Measurements from ENCODE around the gene ANKLE2.

ANKLE2 gene

DNA sequence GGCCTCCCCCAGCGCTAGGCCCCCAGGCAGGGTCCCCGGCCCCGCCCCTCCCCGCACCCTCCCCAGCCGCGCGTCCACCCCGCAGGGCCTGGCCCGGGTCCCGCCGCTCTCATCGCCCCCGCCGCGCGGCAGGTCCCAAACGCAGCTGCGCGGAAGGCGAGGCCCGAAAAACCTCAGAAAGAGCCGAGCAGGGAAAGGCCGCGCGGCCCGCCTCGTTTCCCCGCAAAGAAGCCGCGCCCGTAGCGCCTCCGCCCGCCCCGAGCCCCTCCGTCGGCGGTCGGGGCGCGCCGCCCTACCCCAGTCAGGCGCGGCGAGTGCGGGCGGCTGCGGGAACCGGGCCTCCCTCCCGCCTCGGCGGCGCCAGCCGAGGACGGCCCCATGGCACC is 74.8 kb downstream of the ANKLE2 start:
- H3K4me3 ChIP-seq (ENCODE audit: low read depth, low read length) = peak overlapping the region; percentile 61
- TF ChIP-seq, protein P1, sequence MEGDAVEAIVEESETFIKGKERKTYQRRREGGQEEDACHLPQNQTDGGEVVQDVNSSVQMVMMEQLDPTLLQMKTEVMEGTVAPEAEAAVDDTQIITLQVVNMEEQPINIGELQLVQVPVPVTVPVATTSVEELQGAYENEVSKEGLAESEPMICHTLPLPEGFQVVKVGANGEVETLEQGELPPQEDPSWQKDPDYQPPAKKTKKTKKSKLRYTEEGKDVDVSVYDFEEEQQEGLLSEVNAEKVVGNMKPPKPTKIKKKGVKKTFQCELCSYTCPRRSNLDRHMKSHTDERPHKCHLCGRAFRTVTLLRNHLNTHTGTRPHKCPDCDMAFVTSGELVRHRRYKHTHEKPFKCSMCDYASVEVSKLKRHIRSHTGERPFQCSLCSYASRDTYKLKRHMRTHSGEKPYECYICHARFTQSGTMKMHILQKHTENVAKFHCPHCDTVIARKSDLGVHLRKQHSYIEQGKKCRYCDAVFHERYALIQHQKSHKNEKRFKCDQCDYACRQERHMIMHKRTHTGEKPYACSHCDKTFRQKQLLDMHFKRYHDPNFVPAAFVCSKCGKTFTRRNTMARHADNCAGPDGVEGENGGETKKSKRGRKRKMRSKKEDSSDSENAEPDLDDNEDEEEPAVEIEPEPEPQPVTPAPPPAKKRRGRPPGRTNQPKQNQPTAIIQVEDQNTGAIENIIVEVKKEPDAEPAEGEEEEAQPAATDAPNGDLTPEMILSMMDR (IDR thresholded peaks at IDR 0.05; ENCODE audit: insufficient read depth, low read length, missing control alignments) = no peak
- no peak for DNase-seq (ENCODE audit: low read depth, low spot score)
- ChIA-PET CTCF (no interaction called here), POLR2A (no interaction called here)

DNA sequence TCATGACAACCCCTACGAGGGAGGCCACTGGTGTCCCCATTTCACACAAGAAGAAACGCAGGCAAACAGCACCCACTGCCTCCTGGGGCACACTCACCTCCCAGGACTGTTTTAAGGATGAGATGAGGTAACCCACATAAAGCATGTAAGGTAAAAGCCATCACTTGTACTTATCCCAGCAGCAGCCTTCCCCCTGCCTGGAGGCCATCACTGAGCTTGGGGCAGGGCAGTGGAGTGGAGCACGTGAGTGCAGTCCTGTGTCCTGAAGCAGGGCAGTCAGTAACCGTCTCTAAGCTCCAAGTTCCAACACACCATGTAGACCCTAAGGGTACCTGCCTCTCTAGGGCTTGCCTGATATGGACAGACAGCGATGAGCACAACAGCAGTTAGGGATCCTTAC is 76.2 kb downstream of the ANKLE2 start:
- H3K4me3 ChIP-seq (ENCODE audit: low read depth, low read length) = no peak overlapping the region
- no peak for DNase-seq (ENCODE audit: low read depth, low spot score)
- ChIA-PET CTCF (no interaction called here), POLR2A (no interaction called here)
- TF ChIP-seq, protein P1 (IDR thresholded peaks at IDR 0.05; ENCODE audit: insufficient read depth, low read length, missing control alignments) = no peak

- TF ChIP-seq, protein P1 (IDR thresholded peaks at IDR 0.05; ENCODE audit: insufficient read depth, low read length, missing control alignments) = no peak
- no peak for DNase-seq (ENCODE audit: low read depth, low spot score)
- ChIA-PET POLR2A (no interaction called here), CTCF (interaction anchor here (1.2 kb wide), 1 partner anchor 39 kb away, joined by 3 read pairs; no protein-coding TSS in a partner anchor)
- no peak overlapping the region for H3K4me3 ChIP-seq (ENCODE audit: low read depth, low read length)
Measured at GRCh38 chr12:132677492-132677891, 84.1 kb downstream of the ANKLE2 start.

DNA sequence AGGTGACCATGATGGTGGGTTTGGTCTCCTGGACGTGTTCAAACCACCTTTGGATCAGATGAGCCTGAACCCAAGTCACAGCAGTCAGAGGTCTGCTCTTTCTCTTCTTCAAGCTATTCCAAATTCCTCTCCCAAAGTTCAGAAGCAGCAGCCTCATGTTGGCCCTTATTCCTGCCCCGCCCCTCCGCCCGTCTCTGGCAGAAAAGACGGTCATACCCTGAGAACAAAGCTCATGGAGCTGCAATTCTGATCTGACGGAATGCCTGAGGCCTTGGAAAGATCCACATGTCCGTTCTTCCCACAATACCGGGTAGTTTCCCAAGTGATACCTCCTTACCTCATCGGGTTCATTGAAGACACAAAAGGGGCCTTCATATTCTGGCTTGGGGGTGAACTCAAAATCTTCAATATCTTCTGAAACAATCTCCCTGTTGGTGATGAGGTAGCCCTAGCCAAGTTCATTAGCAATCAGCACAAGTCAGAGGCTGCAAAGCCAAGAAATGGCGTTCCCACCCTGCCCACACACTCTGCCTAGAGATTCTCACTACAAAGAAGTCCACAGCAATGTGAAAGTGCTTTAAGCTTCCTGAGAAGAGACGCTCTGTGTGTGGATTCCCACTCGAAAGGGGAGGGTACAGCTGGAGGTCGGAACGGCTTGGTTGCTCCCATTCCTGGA is 85.7 kb downstream of the ANKLE2 start:
- ChIA-PET POLR2A (no interaction called here), CTCF (interaction anchor here (0.8 kb wide), 1 partner anchor 38 kb away, joined by 3 read pairs; no protein-coding TSS in a partner anchor)
- TF ChIP-seq, protein P1 (IDR thresholded peaks at IDR 0.05; ENCODE audit: insufficient read depth, low read length, missing control alignments) = no peak
- DNase-seq (ENCODE audit: low read depth, low spot score) = no peak
- H3K4me3 ChIP-seq (ENCODE audit: low read depth, low read length) = no peak overlapping the region
